Measurements from ENCODE around the gene TOM1. TPM values are rescaled to one million over a fixed set of nuclear protein-coding genes. Genes with fewer than 3 reads are reported as not detected.

The TOM1 gene
- total RNA-seq, 4 donors from 2014 or later = 64.7 to 114 (median 86.5) TPM

DNA sequence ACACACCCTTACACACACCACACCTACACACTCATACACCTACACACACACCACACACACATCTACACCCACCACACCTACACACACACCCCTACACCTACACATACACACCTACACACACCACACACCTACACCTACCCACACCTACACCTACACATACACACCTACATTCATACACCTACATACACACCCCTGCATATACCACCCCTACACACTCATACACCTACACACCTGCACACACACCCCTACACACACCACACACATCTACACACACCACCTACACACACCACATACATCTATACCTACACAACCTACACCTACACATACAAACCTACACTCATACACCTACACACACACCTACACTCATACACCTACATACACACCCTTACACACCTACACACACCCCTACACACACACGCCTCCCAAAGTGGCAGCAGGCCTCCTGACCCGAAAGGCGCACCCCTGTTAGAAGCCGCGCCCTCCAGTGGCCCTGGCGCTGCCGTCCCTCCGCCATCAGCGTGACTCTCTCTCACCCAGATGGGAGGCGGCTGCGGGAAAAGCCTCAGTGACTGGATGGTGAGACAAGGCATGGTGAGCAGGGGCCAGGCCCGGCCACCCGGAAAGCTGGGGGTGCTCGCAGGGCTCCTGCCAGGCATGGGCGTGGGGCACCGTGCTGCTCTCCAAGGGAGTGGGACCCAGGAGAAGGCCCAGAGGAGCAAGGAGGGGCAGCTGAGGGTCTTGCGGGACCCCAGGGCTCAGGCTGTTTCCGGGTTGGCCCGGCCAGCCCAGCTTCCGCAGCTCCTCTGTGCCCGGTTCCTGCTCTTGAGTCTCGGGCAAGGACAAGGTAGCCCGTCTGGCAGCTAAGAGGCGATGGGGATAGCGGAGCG, 44.2 kb downstream of the TOM1 start:
- no peak for TF ChIP-seq EP300 (IDR thresholded peaks at IDR 0.05)
- TF ChIP-seq, protein P1, sequence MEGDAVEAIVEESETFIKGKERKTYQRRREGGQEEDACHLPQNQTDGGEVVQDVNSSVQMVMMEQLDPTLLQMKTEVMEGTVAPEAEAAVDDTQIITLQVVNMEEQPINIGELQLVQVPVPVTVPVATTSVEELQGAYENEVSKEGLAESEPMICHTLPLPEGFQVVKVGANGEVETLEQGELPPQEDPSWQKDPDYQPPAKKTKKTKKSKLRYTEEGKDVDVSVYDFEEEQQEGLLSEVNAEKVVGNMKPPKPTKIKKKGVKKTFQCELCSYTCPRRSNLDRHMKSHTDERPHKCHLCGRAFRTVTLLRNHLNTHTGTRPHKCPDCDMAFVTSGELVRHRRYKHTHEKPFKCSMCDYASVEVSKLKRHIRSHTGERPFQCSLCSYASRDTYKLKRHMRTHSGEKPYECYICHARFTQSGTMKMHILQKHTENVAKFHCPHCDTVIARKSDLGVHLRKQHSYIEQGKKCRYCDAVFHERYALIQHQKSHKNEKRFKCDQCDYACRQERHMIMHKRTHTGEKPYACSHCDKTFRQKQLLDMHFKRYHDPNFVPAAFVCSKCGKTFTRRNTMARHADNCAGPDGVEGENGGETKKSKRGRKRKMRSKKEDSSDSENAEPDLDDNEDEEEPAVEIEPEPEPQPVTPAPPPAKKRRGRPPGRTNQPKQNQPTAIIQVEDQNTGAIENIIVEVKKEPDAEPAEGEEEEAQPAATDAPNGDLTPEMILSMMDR (IDR thresholded peaks at IDR 0.05) = no peak
- no peak for TF ChIP-seq POLR2A (IDR thresholded peaks at IDR 0.05)
- Histone ChIP-seq H3K27ac (no peak overlapping the region), H3K9me3 (no peaks in the 10 kb centered on the region), H3K27me3 (no peaks in the 10 kb centered on the region), H3K36me3 (peaks cover 0 to 99% (median 0%) of the 10 kb centered on the region in 3 donors), H3K4me1 (no peaks in the 10 kb centered on the region), H3K4me3 (no peak overlapping the region)
- DNase-seq (ENCODE audit: low spot score in 2 of 2) = no peak
- WGBS, 2 donors = 92 to 95% methylated on average over 24 to 26 of the region's 26 CpGs

DNA sequence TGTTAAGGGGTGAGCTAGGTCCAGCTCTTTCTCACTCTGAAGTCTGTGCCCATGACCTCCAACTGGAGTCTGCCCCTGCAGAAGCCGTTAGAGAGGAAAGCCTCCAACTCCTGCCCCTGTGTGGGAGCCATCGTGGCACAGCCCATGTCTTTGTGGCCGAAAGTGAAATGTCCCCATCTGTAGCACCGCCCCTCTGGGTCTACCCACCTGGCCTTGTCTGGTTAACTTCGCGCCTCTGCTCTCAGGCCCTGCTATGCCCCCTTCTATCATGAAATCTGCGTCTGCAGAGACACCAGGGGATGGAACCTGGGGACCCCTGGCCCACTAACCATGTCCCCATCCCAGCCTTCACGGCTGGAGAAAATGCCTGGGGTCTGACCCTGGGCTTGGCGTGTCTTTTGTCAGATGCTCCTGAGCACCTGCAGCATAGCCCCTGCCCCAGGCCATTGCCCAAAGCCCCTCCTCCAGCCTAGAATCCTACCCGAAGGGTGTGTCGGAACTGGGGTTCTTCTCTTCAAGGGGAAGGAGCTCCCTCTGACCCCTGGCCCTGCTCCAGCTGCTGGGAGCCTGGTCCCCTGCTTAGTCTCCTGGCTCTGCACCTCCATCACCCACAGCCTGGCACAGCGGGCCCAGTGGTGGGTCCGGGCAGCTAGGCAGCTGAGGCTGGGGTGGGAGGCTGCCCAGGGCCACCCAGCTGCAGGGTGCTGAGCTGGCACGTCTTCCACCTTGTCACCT, 45.4 kb downstream of the TOM1 start:
- H3K36me3 ChIP-seq = peaks cover 0 to 88% (median 0%) of the 10 kb centered on the region in 3 donors
- H3K27ac ChIP-seq = no peak overlapping the region
- H3K27me3 ChIP-seq = no peaks in the 10 kb centered on the region
- no peak overlapping the region for H3K4me3 ChIP-seq
- DNase-seq (ENCODE audit: low spot score in 2 of 2) = no peak
- peaks cover 0 to 9% (median 0%) of the 10 kb centered on the region in 4 donors for H3K4me1 ChIP-seq
- no peaks in the 10 kb centered on the region for H3K9me3 ChIP-seq
- TF ChIP-seq, protein P1 (IDR thresholded peaks at IDR 0.05) = no peak
- TF ChIP-seq POLR2A (IDR thresholded peaks at IDR 0.05) = no peak
- no peak for TF ChIP-seq EP300 (IDR thresholded peaks at IDR 0.05)
- WGBS, 2 donors = 85 to 87% methylated on average over 13 of the region's 14 CpGs

DNA sequence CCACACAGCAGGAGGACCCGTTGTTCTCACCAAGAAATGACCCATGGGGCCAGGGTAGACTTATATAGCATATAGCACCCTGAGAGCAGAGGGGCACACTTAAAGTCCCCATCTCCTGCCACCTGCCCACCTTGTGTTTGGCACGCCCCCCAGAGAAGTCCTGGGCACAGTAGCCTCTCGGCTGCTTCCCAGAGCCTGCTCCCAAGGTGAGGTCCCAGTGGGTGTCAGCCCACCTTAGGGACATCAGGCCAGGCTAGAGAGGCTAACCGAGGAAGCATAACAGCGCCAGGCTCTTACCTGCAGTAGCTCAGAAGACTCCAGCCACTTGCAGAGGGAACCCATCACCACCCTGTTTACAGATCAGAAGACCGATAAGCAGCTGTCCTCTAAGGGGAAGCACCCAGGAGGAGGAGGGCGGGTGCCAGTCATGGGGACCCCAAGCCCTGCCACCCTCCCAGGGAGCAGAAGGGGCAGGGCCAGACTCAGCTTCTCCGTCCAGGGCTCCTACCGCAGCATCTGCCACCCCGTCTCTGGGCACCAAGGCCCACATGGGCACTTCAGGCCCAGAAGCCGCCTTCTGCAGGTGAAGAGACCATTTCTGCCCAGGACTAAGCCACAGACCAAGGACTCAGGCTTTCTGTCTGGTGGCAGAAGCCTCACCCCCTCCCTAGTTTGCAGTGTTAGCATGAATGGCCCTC, 46.3 kb downstream of the TOM1 start:
- no peak for DNase-seq (ENCODE audit: low spot score in 2 of 2)
- H3K9me3 ChIP-seq = no peaks in the 10 kb centered on the region
- no peak overlapping the region for H3K27ac ChIP-seq
- H3K4me3 ChIP-seq = no peak overlapping the region
- peaks cover 0 to 80% (median 0%) of the 10 kb centered on the region in 3 donors for H3K36me3 ChIP-seq
- H3K4me1 ChIP-seq = peaks cover 0 to 15% (median 2%) of the 10 kb centered on the region in 4 donors
- H3K27me3 ChIP-seq = no peaks in the 10 kb centered on the region
- WGBS, 2 donors = 83 to 86% methylated on average over 7 to 10 of the region's 11 CpGs
- TF ChIP-seq POLR2A (IDR thresholded peaks at IDR 0.05) = no peak
- TF ChIP-seq, protein P1 (IDR thresholded peaks at IDR 0.05) = no peak
- TF ChIP-seq EP300 (IDR thresholded peaks at IDR 0.05) = no peak

DNA sequence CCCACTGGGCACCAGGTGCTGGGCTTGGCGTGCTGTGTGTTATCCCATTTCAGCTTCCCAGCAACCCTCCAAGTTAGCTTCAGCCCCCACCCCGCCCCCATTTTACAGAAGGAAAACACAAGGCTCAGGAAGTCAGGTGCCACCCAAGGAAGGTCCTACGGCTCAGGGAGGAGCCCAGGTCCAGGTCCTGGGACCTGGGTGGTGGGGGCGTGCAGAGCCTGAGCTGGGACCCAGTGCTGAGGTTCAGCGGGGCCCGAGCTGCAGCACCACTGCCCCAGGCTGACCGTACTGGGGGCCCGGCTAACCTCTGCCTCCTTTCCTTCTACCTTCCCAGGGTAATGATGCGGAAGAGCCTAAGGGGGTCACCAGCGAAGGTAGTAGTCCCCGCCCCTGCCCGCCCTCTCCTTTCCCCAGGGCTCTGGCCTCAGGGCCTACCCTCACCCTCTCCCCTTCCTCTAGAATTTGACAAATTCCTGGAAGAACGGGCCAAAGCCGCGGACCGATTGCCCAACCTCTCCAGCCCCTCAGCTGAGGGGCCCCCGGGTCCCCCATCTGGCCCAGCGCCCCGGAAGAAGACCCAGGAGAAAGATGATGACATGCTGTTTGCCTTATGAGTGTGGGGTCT, 47.0 kb downstream of the TOM1 start:
- H3K27ac ChIP-seq = no peak overlapping the region
- peaks cover 0 to 72% (median 0%) of the 10 kb centered on the region in 3 donors for H3K36me3 ChIP-seq
- peaks cover 0 to 23% (median 5%) of the 10 kb centered on the region in 4 donors for H3K4me1 ChIP-seq
- H3K27me3 ChIP-seq = no peaks in the 10 kb centered on the region
- no peak for DNase-seq (ENCODE audit: low spot score in 2 of 2)
- H3K4me3 ChIP-seq = no peak overlapping the region
- H3K9me3 ChIP-seq = no peaks in the 10 kb centered on the region
- WGBS, 2 donors = 80 to 83% methylated on average over 16 to 17 of the region's 19 CpGs
- TF ChIP-seq, protein P1 (IDR thresholded peaks at IDR 0.05) = no peak
- TF ChIP-seq POLR2A (IDR thresholded peaks at IDR 0.05) = no peak
- TF ChIP-seq EP300 (IDR thresholded peaks at IDR 0.05) = no peak

Data from tibial nerve (tissue), 4 donors.